Calu3 (cell line): Measurements from ENCODE around the gene CACNG7. TPM values are rescaled to one million over a fixed set of nuclear protein-coding genes. Genes with fewer than 3 reads are reported as not detected.
A peak's percentile ranks its signal among the peaks of the same experiment; 100 is the strongest.

Experiments used
- BruUV-seq: library from RNA; stranded (reverse); fragments of 400-500 nt; replicated peaks from 2 replicates; lab custom pipeline; 2021; lab: Mats Ljungman, UMichigan
- CTCF ChIA-PET: fragments of 300-600 bp; sonication (Branson Sonifier 250); formaldehyde crosslinking; loops from one replicate; lab custom pipeline; 2022; ENCODE audit warnings: antibody characterized with exemption; lab: Charles Lee
- DNase-seq: peaks from one replicate; pipeline ENCODE4 v3.0.0; 2022
- H3K27ac Mint-ChIP-seq: one replicate; pipeline ENCODE4 v1.8.0; 2022; ENCODE audit warnings: mixed read lengths; ENCODE audit not compliant: unreplicated experiment
- H3K27me3 Mint-ChIP-seq: one replicate; pipeline ENCODE4 v1.8.0; 2022; ENCODE audit warnings: mixed read lengths; ENCODE audit not compliant: unreplicated experiment
- H3K36me3 Mint-ChIP-seq: one replicate; pipeline ENCODE4 v1.8.0; 2022; ENCODE audit warnings: mild to moderate bottlenecking, moderate library complexity, mixed read lengths; ENCODE audit not compliant: insufficient read depth, unreplicated experiment
- H3K4me1 Mint-ChIP-seq: one replicate; pipeline ENCODE4 v1.8.0; 2022; ENCODE audit warnings: mild to moderate bottlenecking, low read depth, mixed read lengths; ENCODE audit not compliant: unreplicated experiment
- H3K4me3 Mint-ChIP-seq: one replicate; pipeline ENCODE4 v1.8.0; 2022; ENCODE audit warnings: mild to moderate bottlenecking, low read depth, moderate library complexity, mixed read lengths; ENCODE audit not compliant: unreplicated experiment
- H3K9me3 Mint-ChIP-seq: one replicate; pipeline ENCODE4 v1.8.0; 2022; ENCODE audit warnings: low read depth, mixed read lengths; ENCODE audit not compliant: unreplicated experiment
- CTCF ChIP-seq: fragments of 200-600 bp; IDR thresholded peaks from one replicate; pipeline ENCODE4 v1.8.0; 2022; ENCODE audit warnings: antibody characterized with exemption; ENCODE audit not compliant: unreplicated experiment
- intact Hi-C: fragments of 100-400 bp; cut with micrococcal nuclease; formaldehyde crosslinking; loops from one replicate; pipeline ENCODE4 v1.10.0; 2022; ENCODE audit not compliant: unreplicated experiment
- total RNA-seq: library from RNA; stranded (reverse); gene quantifications from 2 replicates; pipeline ENCODE4 v1.2.3, GENCODE V29; 2022

Gene CACNG7
- total RNA-seq, 1 experiment from 2014 or later: not detected

GRCh38 chr19:53912653-53913052 is 3.6 kb downstream of the CACNG7 start:
- CTCF ChIA-PET: no interaction called here

GRCh38 chr19:53915000-53915399 is 5.9 kb downstream of the CACNG7 start:
- Mint-ChIP-seq H3K4me3 (no peak overlapping the region), H3K4me1 (peaks cover 4% of the 10 kb centered on the region), H3K27me3 (peaks cover 39% of the 10 kb centered on the region), H3K27ac (no peak overlapping the region), H3K36me3 (peaks cover 6% of the 10 kb centered on the region), H3K9me3 (peaks cover 3% of the 10 kb centered on the region)
- CTCF ChIA-PET: no interaction called here
- no peak for DNase-seq
- BruUV-seq: no TSS peak
- no peak for TF ChIP-seq CTCF
- intact Hi-C loops: no loop called here

More at GRCh38 chr19:53912653-53913052, 3.6 kb downstream of the CACNG7 start:
- Mint-ChIP-seq H3K27me3 (peaks cover 57% of the 10 kb centered on the region), H3K36me3 (peaks cover 3% of the 10 kb centered on the region), H3K4me1 (peaks cover 23% of the 10 kb centered on the region), H3K4me3 (no peak overlapping the region), H3K27ac (no peak overlapping the region), H3K9me3 (peaks cover 3% of the 10 kb centered on the region)
- DNase-seq: no peak
- no TSS peak for BruUV-seq
- TF ChIP-seq CTCF: peak; percentile 37
- intact Hi-C loops: no loop called here

DNA sequence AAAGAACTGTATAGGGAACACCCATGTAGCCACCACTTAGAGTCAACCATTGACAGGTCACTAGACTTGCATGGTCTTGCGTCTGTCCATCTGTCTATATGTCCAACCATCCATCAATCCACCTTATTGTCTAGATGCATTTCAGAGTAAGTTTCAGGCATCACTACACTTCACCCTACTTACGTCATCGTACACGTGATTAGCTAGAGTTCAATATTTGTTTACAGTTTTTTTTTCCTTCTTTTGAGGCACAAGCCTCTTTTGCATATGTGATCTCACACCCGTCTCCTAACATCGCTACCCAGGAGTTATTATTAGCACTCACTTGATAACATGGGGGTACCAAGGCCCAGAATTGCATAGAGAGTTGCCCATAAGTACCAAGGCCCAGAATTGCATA is 6.9 kb downstream of the CACNG7 start:
- Mint-ChIP-seq H3K36me3 (peaks cover 6% of the 10 kb centered on the region), H3K4me1 (no peaks in the 10 kb centered on the region), H3K4me3 (no peak overlapping the region), H3K9me3 (peaks cover 3% of the 10 kb centered on the region), H3K27ac (no peak overlapping the region), H3K27me3 (peaks cover 29% of the 10 kb centered on the region)
- CTCF ChIA-PET: interaction anchor here (0.7 kb wide), 1 partner anchor 113 kb away, joined by 7 read pairs; no protein-coding TSS in a partner anchor
- BruUV-seq: no TSS peak
- intact Hi-C loops: no loop called here
- DNase-seq: no peak
- TF ChIP-seq CTCF: no peak

- TF ChIP-seq CTCF: no peak
- intact Hi-C loops: no loop called here
- BruUV-seq: no TSS peak
- Mint-ChIP-seq H3K9me3 (peaks cover 3% of the 10 kb centered on the region), H3K36me3 (peaks cover 6% of the 10 kb centered on the region), H3K27me3 (peaks cover 18% of the 10 kb centered on the region), H3K27ac (no peak overlapping the region), H3K4me1 (no peaks in the 10 kb centered on the region), H3K4me3 (no peak overlapping the region)
- DNase-seq: no peak
- CTCF ChIA-PET: interaction anchor here (0.6 to 1.3 kb wide), 3 partner anchors 11 to 180 kb away, joined by 3 to 9 read pairs (median 5); no protein-coding TSS in a partner anchor
Measured at GRCh38 chr19:53917356-53917755, 8.3 kb downstream of the CACNG7 start.
